ENCODE measurements around the gene DCPS.

Gene DCPS

DNA sequence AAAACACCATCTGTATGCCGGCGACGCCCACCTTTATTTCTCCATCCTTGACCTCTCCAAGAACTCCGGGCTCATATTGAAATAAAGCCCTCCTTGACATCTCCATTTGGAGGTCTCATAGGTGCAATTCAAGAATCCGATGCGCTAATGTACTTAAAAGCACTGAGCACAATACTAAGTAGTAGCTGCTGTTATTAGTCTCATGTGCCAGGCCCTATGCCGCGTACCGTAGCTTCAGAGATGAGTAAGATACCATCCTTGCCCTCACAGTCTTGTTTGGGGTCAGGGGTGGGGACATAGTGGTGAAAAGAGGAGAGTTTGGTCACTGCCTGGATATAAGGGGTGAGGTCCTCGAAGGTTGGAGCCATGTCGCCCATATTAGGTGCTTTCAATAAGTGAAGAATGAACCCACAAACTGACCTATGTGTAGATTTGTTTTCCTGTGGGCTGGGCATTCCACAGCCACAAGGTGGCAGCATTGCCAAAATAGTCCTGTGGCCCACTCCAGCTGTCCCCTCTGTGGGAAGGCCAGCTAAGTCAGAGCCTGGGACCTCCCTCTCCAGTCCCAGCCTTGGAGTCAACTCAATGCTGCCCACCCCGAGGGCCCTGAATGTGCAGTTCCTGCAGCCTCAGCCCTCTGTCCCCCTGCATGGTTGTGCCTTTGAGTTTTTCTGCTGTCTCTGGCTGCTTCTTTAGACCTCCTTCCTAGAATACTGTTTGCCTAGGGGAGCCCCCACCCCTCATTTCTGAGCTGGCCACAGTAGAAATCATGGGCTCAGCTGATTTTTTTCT, 6.5 kb downstream of the DCPS start:
- TF ChIP-seq, protein P1, sequence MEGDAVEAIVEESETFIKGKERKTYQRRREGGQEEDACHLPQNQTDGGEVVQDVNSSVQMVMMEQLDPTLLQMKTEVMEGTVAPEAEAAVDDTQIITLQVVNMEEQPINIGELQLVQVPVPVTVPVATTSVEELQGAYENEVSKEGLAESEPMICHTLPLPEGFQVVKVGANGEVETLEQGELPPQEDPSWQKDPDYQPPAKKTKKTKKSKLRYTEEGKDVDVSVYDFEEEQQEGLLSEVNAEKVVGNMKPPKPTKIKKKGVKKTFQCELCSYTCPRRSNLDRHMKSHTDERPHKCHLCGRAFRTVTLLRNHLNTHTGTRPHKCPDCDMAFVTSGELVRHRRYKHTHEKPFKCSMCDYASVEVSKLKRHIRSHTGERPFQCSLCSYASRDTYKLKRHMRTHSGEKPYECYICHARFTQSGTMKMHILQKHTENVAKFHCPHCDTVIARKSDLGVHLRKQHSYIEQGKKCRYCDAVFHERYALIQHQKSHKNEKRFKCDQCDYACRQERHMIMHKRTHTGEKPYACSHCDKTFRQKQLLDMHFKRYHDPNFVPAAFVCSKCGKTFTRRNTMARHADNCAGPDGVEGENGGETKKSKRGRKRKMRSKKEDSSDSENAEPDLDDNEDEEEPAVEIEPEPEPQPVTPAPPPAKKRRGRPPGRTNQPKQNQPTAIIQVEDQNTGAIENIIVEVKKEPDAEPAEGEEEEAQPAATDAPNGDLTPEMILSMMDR (IDR thresholded peaks at IDR 0.05; ENCODE audit: insufficient read depth, low read length, missing control alignments) = peak; percentile 78
- CTCF ChIA-PET = interaction anchor here (0.6 to 10.0 kb wide), 60 partner anchors 8 to 1035 kb away, joined by 3 to 260 read pairs (median 4); partner anchors contain the start of gene ST3GAL4
- POLR2A ChIA-PET = interaction anchor here (0.7 to 0.9 kb wide), 3 partner anchors 8 to 170 kb away, joined by 3 to 4 read pairs (median 3); no protein-coding TSS in a partner anchor
- no peak for DNase-seq (ENCODE audit: low read depth, low spot score)
- no peak overlapping the region for H3K4me3 ChIP-seq (ENCODE audit: low read depth, low read length)

DNA sequence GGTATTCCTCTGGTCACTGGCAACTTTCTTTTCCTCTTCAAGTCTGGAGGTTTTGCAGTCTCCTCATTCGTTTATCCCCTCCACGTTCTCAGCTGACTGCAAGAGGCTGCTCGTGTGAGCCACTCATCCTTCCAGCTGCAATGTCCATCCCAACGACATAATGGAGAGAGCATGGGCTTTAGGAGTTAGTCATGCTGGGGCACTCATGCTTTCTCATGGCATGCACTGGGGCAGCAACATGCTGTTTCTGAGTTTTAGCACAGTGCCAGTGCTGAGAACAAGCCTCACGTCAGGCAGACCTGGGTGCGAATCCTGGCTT, 7.1 kb downstream of the DCPS start:
- TF ChIP-seq, protein P1 (IDR thresholded peaks at IDR 0.05; ENCODE audit: insufficient read depth, low read length, missing control alignments) = no peak
- no peak overlapping the region for H3K4me3 ChIP-seq (ENCODE audit: low read depth, low read length)
- CTCF ChIA-PET = interaction anchor here (0.8 to 10.0 kb wide), 46 partner anchors 8 to 1035 kb away, joined by 3 to 260 read pairs (median 6); partner anchors contain the start of gene ST3GAL4
- DNase-seq (ENCODE audit: low read depth, low spot score) = no peak
- POLR2A ChIA-PET = interaction anchor here (0.9 kb wide), 2 partner anchors 7 to 43 kb away, joined by 3 read pairs; no protein-coding TSS in a partner anchor

DNA sequence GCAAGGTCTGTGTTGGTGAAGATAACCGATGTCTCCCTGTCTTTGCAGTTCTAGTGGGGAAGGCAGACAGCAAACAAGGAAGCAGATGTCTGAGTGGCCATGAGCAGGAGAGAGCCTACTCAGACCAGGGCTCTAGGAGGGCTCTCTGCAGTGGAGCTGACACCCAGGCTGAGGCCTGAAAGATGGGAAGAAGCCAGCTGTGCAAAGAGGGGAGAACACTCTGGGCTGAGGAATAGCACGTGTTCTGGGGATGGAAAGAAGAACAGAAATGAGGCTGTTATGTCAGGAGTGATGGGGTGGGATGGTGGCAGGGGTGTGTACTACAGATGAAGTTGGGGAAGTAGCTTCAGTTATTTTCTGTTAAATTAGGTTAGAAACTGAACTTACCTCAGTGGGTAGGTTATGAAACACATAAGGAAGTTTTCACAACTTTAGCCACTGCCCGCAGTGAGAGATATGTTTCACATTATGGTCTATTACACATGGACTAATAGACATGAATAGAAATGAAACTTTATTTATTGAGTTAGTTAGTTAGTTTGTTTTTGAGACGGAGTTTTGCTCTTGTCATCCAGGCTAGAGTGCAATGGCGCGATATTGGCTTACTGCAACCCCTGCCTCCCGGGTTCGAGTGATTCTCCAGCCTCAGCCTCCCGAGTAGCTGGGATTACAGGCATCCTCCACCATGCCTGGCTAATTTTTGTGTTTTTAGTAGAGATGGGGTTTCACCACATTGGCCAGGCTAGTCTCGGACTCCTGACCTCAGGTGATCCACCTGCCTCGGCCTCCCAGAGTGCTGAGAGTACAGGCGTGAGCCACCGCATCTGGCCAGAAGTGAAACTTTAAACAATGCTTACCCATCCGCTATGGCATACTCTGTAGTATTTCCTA, 7.8 kb downstream of the DCPS start:
- ChIA-PET POLR2A (interaction anchor here (0.9 kb wide), 1 partner anchor 43 kb away, joined by 3 read pairs; no protein-coding TSS in a partner anchor), CTCF (interaction anchor here (0.8 to 10.0 kb wide), 42 partner anchors 8 to 1034 kb away, joined by 3 to 260 read pairs (median 6); partner anchors contain the start of gene ST3GAL4)
- DNase-seq (ENCODE audit: low read depth, low spot score) = no peak
- TF ChIP-seq, protein P1 (IDR thresholded peaks at IDR 0.05; ENCODE audit: insufficient read depth, low read length, missing control alignments) = no peak
- H3K4me3 ChIP-seq (ENCODE audit: low read depth, low read length) = no peak overlapping the region

DNA sequence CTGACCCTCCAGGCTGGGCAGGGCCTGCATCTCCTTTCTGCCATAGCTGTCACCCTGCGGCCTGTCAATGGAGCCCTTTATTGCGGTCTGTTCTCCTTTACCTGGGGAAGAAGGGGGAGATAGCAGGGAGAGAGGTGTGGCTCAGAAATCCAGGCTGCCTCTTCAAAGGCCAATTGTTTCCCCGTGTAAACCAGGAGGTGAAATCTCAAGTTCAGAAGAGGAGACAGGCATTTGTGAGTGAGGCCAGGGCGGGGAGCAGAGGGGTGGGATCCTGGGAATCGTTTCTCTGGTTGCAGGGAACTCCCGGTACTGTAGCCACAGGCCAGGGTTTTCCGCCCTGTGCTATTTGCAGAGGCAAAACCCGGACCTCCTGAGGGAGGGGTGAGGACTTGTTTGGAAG, 9.1 kb downstream of the DCPS start:
- no peak overlapping the region for H3K4me3 ChIP-seq (ENCODE audit: low read depth, low read length)
- CTCF ChIA-PET = interaction anchor here (0.6 to 10.0 kb wide), 8 partner anchors 8 to 170 kb away, joined by 3 to 260 read pairs (median 8); no protein-coding TSS in a partner anchor
- TF ChIP-seq, protein P1 (IDR thresholded peaks at IDR 0.05; ENCODE audit: insufficient read depth, low read length, missing control alignments) = no peak
- POLR2A ChIA-PET = no interaction called here
- no peak for DNase-seq (ENCODE audit: low read depth, low spot score)

DNA sequence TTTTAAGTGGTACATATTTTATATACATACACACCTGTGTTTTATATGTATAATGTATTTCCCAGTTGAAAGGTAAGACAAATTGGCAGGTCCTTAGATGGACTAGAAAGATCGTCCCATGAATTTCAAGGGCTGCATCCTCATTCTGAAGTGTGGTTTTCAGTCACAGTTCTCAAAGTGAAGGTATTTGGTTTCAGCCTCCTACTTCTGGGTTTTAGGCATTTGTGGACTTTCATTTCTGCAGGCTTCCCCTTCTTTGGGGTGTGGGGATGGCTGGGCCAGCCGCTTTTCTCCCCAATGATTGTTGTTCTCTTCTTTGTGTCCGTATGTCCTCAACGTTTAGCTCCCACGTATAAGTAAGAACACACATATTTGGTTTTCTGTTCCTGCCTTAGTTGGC, 10.0 kb downstream of the DCPS start:
- H3K4me3 ChIP-seq (ENCODE audit: low read depth, low read length) = no peak overlapping the region
- TF ChIP-seq, protein P1 (IDR thresholded peaks at IDR 0.05; ENCODE audit: insufficient read depth, low read length, missing control alignments) = no peak
- ChIA-PET POLR2A (no interaction called here), CTCF (interaction anchor here (2.0 to 3.5 kb wide), 2 partner anchors 9 to 167 kb away, joined by 7 to 36 read pairs; partner anchors contain the start of gene DCPS)
- DNase-seq (ENCODE audit: low read depth, low spot score) = no peak

Data from AG04449 (cell line).